Natural killer cell (primary cell): Measurements from ENCODE around the gene RIMS3. TPM values are rescaled to one million over a fixed set of nuclear protein-coding genes. Genes with fewer than 3 reads are reported as not detected.

ENCODE experiments used
- ATAC-seq, 3 donors: fragments of 150-1000 bp in 2 of 3; fragments of 200-7000 bp in 1 of 3; cut with Tn5 transposase; 1 replicate in 1 of 3; 2 replicates in 2 of 3; pipeline ENCODE4 v1.10.0; 2021; ENCODE audit warnings: mild to moderate bottlenecking in 2 of 3, moderate library complexity in 2 of 3
- DNase-seq, 2 donors: peaks; one replicate each; pipeline versions ENCODE4 v3.0.0 to v3.0.0-alpha.2; 2013 to 2021; ENCODE audit warnings: mixed read lengths in 1 of 2
- H3K27ac ChIP-seq: one replicate; pipeline ENCODE4 v1.5.1; 2013; ENCODE audit warnings: mild to moderate bottlenecking, low read length
- H3K27me3 ChIP-seq: one replicate; pipeline ENCODE4 v1.6.1; 2013; ENCODE audit warnings: low read length; ENCODE audit not compliant: control insufficient read depth, insufficient read depth
- H3K36me3 ChIP-seq: one replicate; pipeline ENCODE4 v1.6.1; 2013; ENCODE audit warnings: low read length; ENCODE audit not compliant: control insufficient read depth, insufficient read depth
- H3K4me1 ChIP-seq: one replicate; pipeline ENCODE4 v1.6.1; 2013; ENCODE audit warnings: low read length; ENCODE audit not compliant: control insufficient read depth, insufficient read depth
- H3K4me3 ChIP-seq: one replicate; pipeline ENCODE4 v1.5.1; 2013; ENCODE audit warnings: low read length
- H3K9me3 ChIP-seq: one replicate; pipeline ENCODE4 v1.6.1; 2013; ENCODE audit warnings: low read length; ENCODE audit not compliant: control insufficient read depth, insufficient read depth
- H3K27ac Mint-ChIP-seq, 2 donors: one replicate each; pipeline ENCODE4 v1.8.0; 2022; ENCODE audit warnings: mild to moderate bottlenecking in 2 of 2, mixed read lengths in 2 of 2, moderate library complexity in 1 of 2
- H3K27me3 Mint-ChIP-seq, 2 donors: one replicate each; pipeline ENCODE4 v1.8.0; 2022; ENCODE audit warnings: low read depth in 2 of 2, mixed read lengths in 2 of 2
- H3K36me3 Mint-ChIP-seq: one replicate; pipeline ENCODE4 v1.8.0; 2022; ENCODE audit warnings: mixed read lengths
- H3K4me1 Mint-ChIP-seq, 2 donors: one replicate each; pipeline ENCODE4 v1.8.0; 2022; ENCODE audit warnings: mixed read lengths in 2 of 2
- H3K4me3 Mint-ChIP-seq: one replicate; pipeline ENCODE4 v1.8.0; 2022; ENCODE audit warnings: mild to moderate bottlenecking, moderate library complexity, mixed read lengths
- H3K9me3 Mint-ChIP-seq, 2 donors: one replicate each; pipeline ENCODE4 v1.8.0; 2022; ENCODE audit warnings: mixed read lengths in 2 of 2
- WGBS: methylation state at CpG from one replicate; pipeline ENCODE4 v1.1.7; 2013; ENCODE audit warnings: missing lambda C conversion rate; ENCODE audit not compliant: insufficient coverage; 5-methylcytosine and 5-hydroxymethylcytosine counted together
- intact Hi-C: fragments of 100-400 bp; cut with micrococcal nuclease; formaldehyde crosslinking; loops from one replicate; pipeline ENCODE4 v1.14.2; 2022
- total RNA-seq, 4 donors: library from RNA; stranded (reverse); fragments of 120-200 nt in 1 of 4; gene quantifications; one replicate each; pipeline versions ENCODE4 v1.2.3 to v1.2.4, GENCODE V29; 2013 to 2022
- TF ChIP-seq, protein P1 (sequence below): fragments of 200-600 bp; IDR thresholded peaks from one replicate; pipeline ENCODE4 v1.8.0; 2022; ENCODE audit warnings: antibody characterized with exemption

RIMS3 gene
- total RNA-seq, 3 donors from 2014 or later (not counting 1 experiment from before 2014, with no cell fraction given) = 0.56 to 2.1 (median 1.1) TPM

DNA sequence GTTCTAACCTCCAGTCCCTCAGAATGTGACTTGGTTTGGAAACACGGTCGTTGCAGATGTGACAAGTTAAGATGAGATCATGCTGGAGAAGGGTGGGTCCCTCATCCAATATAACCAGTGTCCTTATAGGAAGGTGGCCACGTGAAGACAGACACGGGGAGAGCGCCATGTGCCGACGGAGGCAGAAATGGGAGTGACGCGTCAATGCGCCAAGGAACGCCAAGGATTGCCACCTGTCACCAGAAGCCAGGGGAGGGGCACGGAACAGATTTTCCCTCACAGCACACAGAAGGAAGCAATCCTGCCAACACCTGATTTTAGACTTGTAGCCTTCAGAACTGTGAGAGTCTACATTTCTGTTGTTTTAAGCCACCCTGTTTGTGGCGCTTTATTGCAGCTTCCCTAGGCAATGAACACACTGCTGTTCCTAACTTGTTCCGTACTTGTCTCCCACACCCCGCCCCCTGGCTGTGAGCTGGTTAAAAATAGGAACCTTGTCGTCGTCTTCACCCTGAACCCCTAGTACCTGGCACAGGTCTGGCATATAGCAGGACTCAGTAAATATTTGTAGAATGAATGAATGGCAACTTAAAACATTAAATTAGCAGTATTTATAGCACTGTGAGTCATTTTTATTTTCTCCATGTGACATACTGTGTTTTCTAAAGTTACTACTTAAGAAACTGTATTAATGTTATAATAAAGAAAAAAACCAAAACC is 14.2 kb downstream of the RIMS3 start:
- Histone ChIP-seq H3K4me3 (no peak overlapping the region), H3K36me3 (no peaks in the 10 kb centered on the region), H3K27ac (no peak overlapping the region), H3K9me3 (no peaks in the 10 kb centered on the region), H3K27me3 (no peaks in the 10 kb centered on the region), H3K4me1 (peaks cover 13% of the 10 kb centered on the region)
- H3K36me3 Mint-ChIP-seq = no peaks in the 10 kb centered on the region
- no peak overlapping the region for H3K4me3 Mint-ChIP-seq
- peaks cover 0 to 10% of the 10 kb centered on the region in 2 donors for H3K4me1 Mint-ChIP-seq
- no peak overlapping the region for H3K27ac Mint-ChIP-seq
- H3K27me3 Mint-ChIP-seq = peaks cover 8 to 16% of the 10 kb centered on the region in 2 donors
- ATAC-seq (no peak), DNase-seq (no peak)
- intact Hi-C loops = no loop called here
- TF ChIP-seq, protein P1, sequence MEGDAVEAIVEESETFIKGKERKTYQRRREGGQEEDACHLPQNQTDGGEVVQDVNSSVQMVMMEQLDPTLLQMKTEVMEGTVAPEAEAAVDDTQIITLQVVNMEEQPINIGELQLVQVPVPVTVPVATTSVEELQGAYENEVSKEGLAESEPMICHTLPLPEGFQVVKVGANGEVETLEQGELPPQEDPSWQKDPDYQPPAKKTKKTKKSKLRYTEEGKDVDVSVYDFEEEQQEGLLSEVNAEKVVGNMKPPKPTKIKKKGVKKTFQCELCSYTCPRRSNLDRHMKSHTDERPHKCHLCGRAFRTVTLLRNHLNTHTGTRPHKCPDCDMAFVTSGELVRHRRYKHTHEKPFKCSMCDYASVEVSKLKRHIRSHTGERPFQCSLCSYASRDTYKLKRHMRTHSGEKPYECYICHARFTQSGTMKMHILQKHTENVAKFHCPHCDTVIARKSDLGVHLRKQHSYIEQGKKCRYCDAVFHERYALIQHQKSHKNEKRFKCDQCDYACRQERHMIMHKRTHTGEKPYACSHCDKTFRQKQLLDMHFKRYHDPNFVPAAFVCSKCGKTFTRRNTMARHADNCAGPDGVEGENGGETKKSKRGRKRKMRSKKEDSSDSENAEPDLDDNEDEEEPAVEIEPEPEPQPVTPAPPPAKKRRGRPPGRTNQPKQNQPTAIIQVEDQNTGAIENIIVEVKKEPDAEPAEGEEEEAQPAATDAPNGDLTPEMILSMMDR = no peak
- 79% methylated on average over 17 of the region's 17 CpGs for WGBS
- no peaks in the 10 kb centered on the region for H3K9me3 Mint-ChIP-seq

DNA sequence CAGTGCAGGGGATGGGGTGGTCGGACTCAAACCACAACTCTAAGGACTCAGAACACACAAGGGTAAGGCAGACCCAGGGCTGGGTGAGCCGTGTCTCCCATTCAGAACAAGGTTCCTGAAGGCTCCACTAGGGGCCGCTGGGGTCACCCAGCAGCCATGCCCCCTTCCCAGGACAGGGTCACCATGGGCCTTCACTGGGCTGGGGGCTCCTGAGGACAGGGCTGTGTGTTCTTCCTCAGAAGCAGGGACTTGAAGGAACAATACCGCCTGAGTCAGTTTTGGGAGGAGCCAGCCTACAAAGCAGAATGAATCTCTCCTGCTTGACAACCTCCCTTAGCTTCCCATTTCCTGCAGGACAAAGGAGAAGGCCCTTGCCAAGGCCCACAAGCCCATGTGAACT is 15.4 kb downstream of the RIMS3 start:
- Mint-ChIP-seq H3K4me3 (no peak overlapping the region), H3K4me1 (peaks cover 0 to 10% of the 10 kb centered on the region in 2 donors), H3K27me3 (peaks cover 8 to 16% of the 10 kb centered on the region in 2 donors), H3K27ac (no peak overlapping the region), H3K36me3 (no peaks in the 10 kb centered on the region), H3K9me3 (no peaks in the 10 kb centered on the region)
- H3K9me3 ChIP-seq = no peaks in the 10 kb centered on the region
- 57% methylated on average over 4 of the region's 4 CpGs for WGBS
- no peaks in the 10 kb centered on the region for H3K36me3 ChIP-seq
- H3K27me3 ChIP-seq = no peaks in the 10 kb centered on the region
- TF ChIP-seq, protein P1 = peak; percentile 13
- peaks cover 13% of the 10 kb centered on the region for H3K4me1 ChIP-seq
- no peak overlapping the region for H3K27ac ChIP-seq
- peak in 2 of 3 donors; percentile 42 to 53 for ATAC-seq
- no peak overlapping the region for H3K4me3 ChIP-seq
- peak in 1 of 2 donors; percentile 25 for DNase-seq
- intact Hi-C loops = no loop called here

DNA sequence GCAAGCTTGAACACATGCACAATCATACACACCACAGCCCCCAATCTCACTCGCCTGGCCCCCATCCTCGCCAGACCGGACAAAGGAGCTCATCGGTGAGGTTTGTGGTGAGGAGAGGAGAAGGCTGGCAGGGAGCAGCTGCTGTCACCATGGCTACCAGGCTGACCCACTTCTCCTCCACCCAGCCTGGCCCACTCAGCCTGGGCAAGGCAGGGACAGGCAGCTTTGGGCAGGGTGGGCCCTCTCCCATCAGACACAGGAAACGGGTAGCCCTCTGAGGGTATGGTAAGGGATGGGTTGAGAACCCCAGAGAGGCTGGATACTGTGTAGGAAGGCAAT is 15.9 kb downstream of the RIMS3 start:
- intact Hi-C loops = no loop called here
- Mint-ChIP-seq H3K9me3 (no peaks in the 10 kb centered on the region), H3K36me3 (no peaks in the 10 kb centered on the region), H3K27me3 (peaks cover 5 to 13% of the 10 kb centered on the region in 2 donors), H3K4me1 (peaks cover 0 to 10% of the 10 kb centered on the region in 2 donors), H3K27ac (no peak overlapping the region), H3K4me3 (no peak overlapping the region)
- WGBS = 30% methylated on average over 2 of the region's 5 CpGs
- Histone ChIP-seq H3K4me3 (no peak overlapping the region), H3K9me3 (no peaks in the 10 kb centered on the region), H3K36me3 (no peaks in the 10 kb centered on the region), H3K27ac (no peak overlapping the region), H3K27me3 (no peaks in the 10 kb centered on the region), H3K4me1 (peaks cover 13% of the 10 kb centered on the region)
- TF ChIP-seq, protein P1 = no peak
- ATAC-seq (no peak), DNase-seq (no peak)
